Activated naive CD4-positive, alpha-beta T cell treated with anti-CD3 and anti-CD28 coated beads, Interleukin-2, amount 10 ng/mL, durations not matched to agents 7 days and 5 days (primary cell): ENCODE data around the gene TXLNG.
A peak's percentile ranks its signal among the peaks of the same experiment; 100 is the strongest.
"Not testable (repeated sequence)": the region's sequence is repeated elsewhere in the genome, so short reads cannot be mapped to it uniquely, and the experiment has no call there.

Experiments
- CTCF ChIA-PET: fragments of 350-600 bp; sonication (Branson Sonifier 250); formaldehyde crosslinking; loops from one replicate; lab custom pipeline; 2021; ENCODE audit warnings: antibody characterized with exemption; lab: Charles Lee
- DNase-seq: peaks from one replicate; pipeline ENCODE4 v3.0.0-alpha.2; 2020
- H3K27ac Mint-ChIP-seq: one replicate; pipeline ENCODE4 v1.8.0; 2021; ENCODE audit warnings: mild to moderate bottlenecking, moderate library complexity, mixed read lengths
- H3K27me3 Mint-ChIP-seq: one replicate; pipeline ENCODE4 v1.8.0; 2021; ENCODE audit warnings: mild to moderate bottlenecking, mixed read lengths
- H3K36me3 Mint-ChIP-seq: one replicate; pipeline ENCODE4 v1.8.0; 2021; ENCODE audit warnings: mixed read lengths
- H3K4me1 Mint-ChIP-seq: one replicate; pipeline ENCODE4 v1.8.0; 2021; ENCODE audit warnings: mixed read lengths
- H3K4me3 Mint-ChIP-seq: one replicate; pipeline ENCODE4 v1.8.0; 2021; ENCODE audit warnings: mild to moderate bottlenecking, moderate library complexity, mixed read lengths
- H3K9me3 Mint-ChIP-seq: one replicate; pipeline ENCODE4 v1.8.0; 2021; ENCODE audit warnings: mixed read lengths

The TXLNG gene

DNA sequence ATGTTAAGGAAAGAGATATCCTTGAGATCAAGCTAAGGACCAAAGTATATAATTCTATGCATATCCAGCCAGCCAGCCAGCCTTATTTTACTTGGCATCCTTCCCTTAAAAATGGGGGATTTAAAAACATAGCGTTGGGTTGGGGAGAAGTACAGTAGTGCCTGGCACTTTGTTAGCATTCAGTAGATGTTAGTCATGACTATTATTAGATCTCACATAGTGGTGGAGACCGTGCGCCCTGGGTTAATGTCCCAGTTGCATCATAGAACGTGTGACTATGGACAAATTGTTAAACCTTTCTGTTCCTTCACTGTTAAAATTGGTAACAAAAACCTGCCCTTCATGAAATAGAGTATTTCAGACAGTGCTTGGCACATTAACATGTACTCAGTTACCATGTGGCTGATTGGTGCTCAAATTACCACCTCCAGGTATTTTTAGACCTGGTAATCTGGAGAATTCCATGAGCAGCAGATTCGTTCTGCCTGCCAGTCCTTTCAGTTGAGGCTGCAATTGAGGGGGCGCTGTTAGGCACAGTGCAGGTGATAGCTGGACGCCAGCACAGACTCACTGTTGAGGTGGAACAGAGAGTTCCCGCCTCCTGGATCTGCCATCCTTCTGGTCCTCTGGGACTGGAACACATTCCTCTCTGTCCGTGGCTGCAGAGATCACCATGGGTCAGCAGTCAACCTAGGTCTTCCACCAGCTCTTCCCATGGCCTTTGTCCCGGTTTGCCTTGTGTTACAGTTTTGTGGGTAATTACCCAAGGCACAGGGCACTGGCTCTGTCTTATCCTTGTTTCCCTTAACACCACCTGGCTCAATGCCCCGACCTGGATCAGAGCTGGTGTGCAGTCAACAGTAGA, 52.2 kb downstream of the TXLNG start:
- Mint-ChIP-seq H3K27me3 (no peaks in the 10 kb centered on the region), H3K4me3 (no peak overlapping the region), H3K9me3 (no peaks in the 10 kb centered on the region), H3K36me3 (peaks cover 23% of the 10 kb centered on the region), H3K4me1 (no peaks in the 10 kb centered on the region), H3K27ac (peak overlapping the region; percentile 71)
- CTCF ChIA-PET, result interaction anchor here (0.8 kb wide), 1 partner anchor 13 kb away, joined by 3 read pairs; no protein-coding TSS in a partner anchor
- DNase-seq, result no peak

DNA sequence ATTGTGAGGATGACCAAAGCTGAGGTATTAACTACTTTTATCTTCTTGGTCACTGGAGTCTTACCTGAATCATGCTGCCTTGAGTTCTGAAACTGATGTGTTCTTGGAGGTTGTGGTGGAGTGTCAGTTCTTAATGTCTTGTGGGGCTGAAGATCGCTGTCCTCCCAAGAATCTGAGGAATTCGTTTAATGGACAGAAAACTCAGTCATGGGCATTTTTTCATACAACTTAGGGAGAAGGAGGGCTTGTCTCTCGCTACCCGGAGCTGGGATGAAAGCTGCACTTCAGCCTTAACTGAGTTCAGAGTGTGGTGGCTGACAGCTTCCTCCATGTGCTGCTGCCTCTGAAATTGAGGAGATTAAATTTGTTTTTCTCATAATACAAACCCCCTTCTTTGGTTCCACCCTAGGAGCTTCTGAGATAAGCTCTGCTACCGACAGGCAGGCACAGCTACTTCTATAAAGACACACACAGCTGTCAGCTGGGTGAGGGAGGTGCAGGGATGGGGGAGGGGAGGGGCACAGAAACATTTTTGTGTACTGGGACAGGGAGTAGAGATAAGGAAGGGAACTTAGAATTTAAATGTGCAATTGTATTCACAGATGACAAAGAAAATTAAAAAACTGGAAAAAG, 53.1 kb downstream of the TXLNG start:
- Mint-ChIP-seq H3K27me3 (no peaks in the 10 kb centered on the region), H3K4me1 (no peaks in the 10 kb centered on the region), H3K4me3 (no peak overlapping the region), H3K36me3 (peaks cover 23% of the 10 kb centered on the region), H3K27ac (no peak overlapping the region), H3K9me3 (no peaks in the 10 kb centered on the region)
- DNase-seq, result no peak
- CTCF ChIA-PET, result interaction anchor here (0.6 to 0.8 kb wide), 2 partner anchors 12 to 44 kb away, joined by 3 read pairs; no protein-coding TSS in a partner anchor

DNA sequence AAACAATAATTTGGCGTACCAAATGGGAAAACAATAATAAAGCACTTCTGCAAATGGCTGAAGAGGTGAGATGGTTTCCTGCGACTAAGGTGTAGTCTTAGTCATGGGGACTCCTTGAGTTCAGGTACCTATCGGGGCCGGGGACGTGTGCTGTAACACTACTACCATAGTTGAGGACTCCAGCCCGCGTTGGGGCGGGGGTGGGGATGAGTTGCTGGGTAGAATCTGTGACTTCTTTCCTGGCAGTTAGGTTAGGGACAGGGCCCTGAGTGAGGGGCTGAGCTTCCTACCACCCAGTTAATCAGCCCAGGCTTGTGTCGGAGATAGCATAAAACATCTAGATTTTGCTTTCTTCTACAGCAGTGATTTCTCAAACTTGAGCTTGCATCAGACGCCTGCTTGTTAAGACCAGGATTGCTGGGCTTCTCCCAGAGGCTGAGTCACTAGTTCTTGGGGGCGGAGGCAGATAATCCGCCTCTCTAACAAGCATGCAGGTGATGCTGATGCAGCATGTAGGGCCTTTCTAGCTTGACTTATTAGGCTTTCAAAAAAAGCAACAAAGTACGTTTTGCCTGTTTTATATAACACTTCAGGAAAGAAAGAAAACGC, 53.7 kb downstream of the TXLNG start:
- no peak for DNase-seq
- Mint-ChIP-seq H3K4me1 (no peaks in the 10 kb centered on the region), H3K4me3 (no peak overlapping the region), H3K36me3 (peaks cover 27% of the 10 kb centered on the region), H3K27ac (no peak overlapping the region), H3K27me3 (no peaks in the 10 kb centered on the region), H3K9me3 (no peaks in the 10 kb centered on the region)
- CTCF ChIA-PET, result interaction anchor here (0.6 kb wide), 1 partner anchor 43 kb away, joined by 3 read pairs; no protein-coding TSS in a partner anchor

DNA sequence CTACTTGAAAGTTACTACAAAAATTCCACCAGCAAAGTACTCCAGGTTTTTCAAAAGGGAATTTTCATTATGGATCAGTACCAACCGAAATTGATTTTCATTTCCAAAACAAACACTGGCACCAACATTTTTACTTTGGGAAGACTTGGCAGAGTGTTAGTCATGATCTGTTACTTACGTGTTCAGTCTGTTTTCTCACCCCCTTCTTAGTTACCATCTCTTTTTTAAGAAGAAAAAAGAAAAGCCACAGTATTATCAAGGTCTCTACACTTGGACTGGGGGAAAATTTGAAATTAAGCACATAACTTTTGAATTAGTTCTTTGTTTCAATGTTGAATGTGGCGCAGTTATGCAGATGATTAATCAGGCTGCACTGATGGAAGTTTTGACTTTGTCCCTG, 56.4 kb downstream of the TXLNG start:
- Mint-ChIP-seq H3K27ac (no peak overlapping the region), H3K27me3 (no peaks in the 10 kb centered on the region), H3K4me3 (no peak overlapping the region), H3K36me3 (peaks cover 25% of the 10 kb centered on the region), H3K4me1 (no peaks in the 10 kb centered on the region), H3K9me3 (no peaks in the 10 kb centered on the region)
- CTCF ChIA-PET, result no interaction called here
- DNase-seq, result no peak

DNA sequence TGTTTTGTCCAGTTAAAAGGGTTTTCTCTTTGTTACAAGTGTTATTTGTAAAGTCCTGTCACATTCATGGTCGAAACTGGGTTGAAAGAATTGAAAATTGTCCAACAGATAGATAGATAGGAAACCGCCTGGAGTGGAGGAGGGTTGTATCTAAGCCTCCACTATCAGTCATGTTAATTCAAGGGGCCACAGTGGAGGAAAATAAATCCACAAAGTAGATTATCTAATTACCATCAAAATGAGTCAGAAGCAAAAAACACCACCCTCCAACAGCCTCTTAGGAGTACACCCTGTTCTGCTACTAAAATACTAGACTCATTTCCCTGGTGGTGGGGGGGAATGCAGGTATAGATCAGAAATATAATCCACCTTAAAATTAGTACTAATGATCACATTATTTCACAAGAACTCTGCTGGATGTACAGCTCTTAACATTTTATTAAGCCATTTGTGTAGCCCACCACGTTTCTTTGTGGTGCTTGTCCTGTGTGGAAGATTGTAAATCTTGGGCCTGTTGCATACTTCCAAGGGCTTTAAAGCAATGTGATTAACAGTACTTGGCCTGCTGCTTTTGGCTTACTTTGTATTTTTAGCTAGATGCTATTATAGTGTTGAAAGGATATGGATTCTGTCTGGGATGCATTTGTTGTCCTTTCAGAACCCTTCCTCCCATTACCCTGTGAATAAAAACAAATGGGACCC, 57.1 kb downstream of the TXLNG start:
- no peak for DNase-seq
- H3K9me3 Mint-ChIP-seq, result no peaks in the 10 kb centered on the region
- H3K27ac Mint-ChIP-seq, result no peak overlapping the region
- H3K36me3 Mint-ChIP-seq, result peaks cover 26% of the 10 kb centered on the region
- H3K4me3 Mint-ChIP-seq, result no peak overlapping the region
- no peaks in the 10 kb centered on the region for H3K4me1 Mint-ChIP-seq
- CTCF ChIA-PET, result no interaction called here
- no peaks in the 10 kb centered on the region for H3K27me3 Mint-ChIP-seq

DNA sequence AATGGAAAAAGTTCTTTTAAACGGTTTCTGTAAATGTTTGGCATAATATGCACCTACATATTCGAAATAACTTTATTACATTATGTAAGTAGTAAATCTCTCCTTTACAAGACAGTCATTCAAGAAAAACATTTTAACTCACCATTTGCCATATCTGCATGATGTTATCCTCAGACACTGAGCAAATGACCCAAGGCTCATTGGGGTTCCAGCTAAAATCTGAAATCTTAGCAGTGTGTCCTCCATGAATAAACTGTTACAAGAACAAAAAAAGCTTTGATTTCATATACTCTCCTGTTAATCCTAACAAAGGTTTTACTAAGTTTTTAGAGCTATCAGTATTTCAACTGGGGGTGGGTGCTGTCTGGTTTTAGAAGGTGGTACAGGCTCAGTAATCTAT, 59.4 kb downstream of the TXLNG start:
- Mint-ChIP-seq H3K36me3 (peaks cover 32% of the 10 kb centered on the region), H3K27me3 (no peaks in the 10 kb centered on the region), H3K27ac (no peak overlapping the region), H3K9me3 (no peaks in the 10 kb centered on the region), H3K4me3 (no peak overlapping the region), H3K4me1 (no peaks in the 10 kb centered on the region)
- CTCF ChIA-PET, result interaction anchor here (1.1 kb wide), 1 partner anchor 19 kb away, joined by 3 read pairs; no protein-coding TSS in a partner anchor
- no peak for DNase-seq

DNA sequence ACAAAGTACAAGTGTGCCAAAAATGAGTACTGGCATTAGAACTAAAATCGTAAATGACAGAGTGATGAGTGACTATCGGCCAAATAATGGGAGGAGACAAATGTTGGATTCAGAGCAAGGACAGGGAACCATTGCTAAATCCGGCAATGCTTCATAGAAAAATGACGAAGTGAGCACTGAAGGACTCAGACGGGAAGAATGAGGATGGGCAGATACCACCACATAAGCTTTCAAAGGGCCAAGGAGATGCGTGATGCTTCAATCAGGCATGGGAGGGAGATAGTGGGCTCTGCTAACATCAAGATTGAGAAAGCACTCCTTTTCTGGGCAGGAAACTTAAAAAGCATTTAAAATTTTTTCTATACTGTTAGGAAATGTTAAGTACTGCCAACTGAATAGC, 62.3 kb downstream of the TXLNG start:
- CTCF ChIA-PET, result no interaction called here

DNA sequence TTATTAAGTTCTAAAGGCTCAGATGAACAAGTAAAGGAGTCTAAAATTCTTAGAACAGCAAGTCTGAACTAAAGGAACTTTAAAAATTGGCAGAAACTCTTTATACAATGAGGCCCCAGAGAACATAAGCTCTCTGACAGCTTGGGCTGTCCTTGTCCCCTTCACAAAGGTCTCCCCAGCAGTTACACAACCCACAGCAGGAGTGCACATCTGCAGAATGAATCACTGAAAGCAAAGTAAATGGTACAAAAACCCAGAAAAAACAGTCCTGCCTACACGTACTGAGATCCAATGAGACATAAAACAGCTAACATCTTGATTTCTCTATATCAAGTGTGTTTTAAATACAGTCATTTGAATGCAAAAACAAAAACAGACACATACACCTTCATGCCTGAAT, 65.2 kb downstream of the TXLNG start:
- DNase-seq, result no peak
- CTCF ChIA-PET, result interaction anchor here (1.0 to 1.2 kb wide), 2 partner anchors 12 to 31 kb away, joined by 3 read pairs; no protein-coding TSS in a partner anchor
- Mint-ChIP-seq H3K9me3 (no peaks in the 10 kb centered on the region), H3K27ac (no peak overlapping the region), H3K4me1 (peaks cover 1% of the 10 kb centered on the region), H3K27me3 (no peaks in the 10 kb centered on the region), H3K36me3 (peaks cover 31% of the 10 kb centered on the region), H3K4me3 (no peak overlapping the region)

More for the DNA sequence above, 62.3 kb downstream of the TXLNG start:
- H3K4me3 Mint-ChIP-seq, result no peak overlapping the region
- DNase-seq, result no peak
- H3K36me3 Mint-ChIP-seq, result peaks cover 34% of the 10 kb centered on the region
- H3K27ac Mint-ChIP-seq, result no peak overlapping the region
- H3K4me1 Mint-ChIP-seq, result no peaks in the 10 kb centered on the region
- H3K9me3 Mint-ChIP-seq, result no peaks in the 10 kb centered on the region
- H3K27me3 Mint-ChIP-seq, result no peaks in the 10 kb centered on the region

DNA sequence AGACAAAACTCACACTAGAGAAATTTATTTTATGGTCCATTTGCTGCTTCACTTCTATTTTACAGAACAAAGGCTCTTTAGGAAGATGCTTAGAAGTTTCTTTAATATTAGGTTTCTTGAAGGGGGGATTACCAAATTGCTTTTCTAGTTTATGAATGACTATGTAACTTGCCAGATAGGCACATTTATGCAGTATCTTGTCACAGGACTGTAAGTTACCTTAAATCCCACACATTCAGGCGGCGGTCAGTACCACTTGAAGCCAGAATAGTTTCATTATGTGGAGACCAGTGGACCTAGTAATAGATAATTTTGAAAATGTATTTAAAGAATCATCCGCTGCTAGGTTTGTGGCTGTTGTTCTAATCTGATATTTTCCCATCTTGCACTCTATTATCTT, 65.6 kb downstream of the TXLNG start:
- H3K4me1 Mint-ChIP-seq, result peaks cover 5% of the 10 kb centered on the region
- no peaks in the 10 kb centered on the region for H3K27me3 Mint-ChIP-seq
- H3K9me3 Mint-ChIP-seq, result no peaks in the 10 kb centered on the region
- no peak overlapping the region for H3K4me3 Mint-ChIP-seq
- no peak overlapping the region for H3K27ac Mint-ChIP-seq
- no peak for DNase-seq
- CTCF ChIA-PET, result interaction anchor here (1.0 kb wide), 1 partner anchor 13 kb away, joined by 3 read pairs; no protein-coding TSS in a partner anchor
- H3K36me3 Mint-ChIP-seq, result peaks cover 33% of the 10 kb centered on the region

DNA sequence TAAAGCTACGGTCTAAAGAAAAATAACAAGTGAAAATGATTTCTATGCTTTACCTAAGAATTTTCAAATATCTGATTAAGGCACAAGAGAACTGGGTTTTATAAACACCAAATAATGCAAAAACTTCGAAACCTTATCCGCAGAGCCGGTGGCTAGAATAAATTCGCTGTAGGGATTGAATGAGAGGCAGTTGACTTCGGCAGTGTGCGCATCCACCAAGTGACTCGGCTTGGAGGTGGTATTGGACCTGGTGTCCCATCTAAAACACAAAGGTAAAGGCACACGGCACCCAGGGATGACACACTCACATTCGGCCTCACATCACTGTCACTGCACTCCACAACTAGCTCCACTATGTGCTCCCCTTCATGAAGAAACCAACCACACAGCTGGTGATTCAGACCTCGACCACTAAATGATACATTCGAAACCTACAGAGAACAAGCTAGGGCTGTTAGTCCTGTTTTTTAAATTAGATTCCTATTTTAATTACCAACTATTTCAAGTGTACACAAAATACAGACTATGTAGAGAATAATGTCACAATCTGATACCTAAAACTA, 66.4 kb downstream of the TXLNG start:
- CTCF ChIA-PET, result no interaction called here

DNA sequence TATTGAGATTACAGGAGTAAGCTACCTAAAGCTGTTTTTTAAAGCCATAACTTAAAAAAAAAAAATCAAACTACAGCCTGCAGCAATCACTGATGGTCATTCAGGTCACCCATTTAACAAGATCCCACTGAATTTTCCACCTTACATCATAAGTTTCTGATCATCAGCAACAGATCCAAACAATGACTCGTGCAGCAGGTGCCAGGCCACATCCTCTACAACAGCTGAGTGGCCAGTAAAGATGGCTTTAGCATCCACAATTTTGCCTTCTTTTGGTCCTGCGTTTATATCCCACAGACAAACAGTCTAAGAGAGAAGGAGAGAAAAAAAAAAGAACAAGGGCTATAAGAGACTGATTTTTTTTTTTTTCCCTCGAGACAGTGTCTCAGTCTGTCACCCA, 67.3 kb downstream of the TXLNG start:
- peaks cover 7% of the 10 kb centered on the region for H3K4me1 Mint-ChIP-seq
- H3K27me3 Mint-ChIP-seq, result no peaks in the 10 kb centered on the region
- no peak overlapping the region for H3K4me3 Mint-ChIP-seq
- CTCF ChIA-PET, result no interaction called here
- no peak overlapping the region for H3K27ac Mint-ChIP-seq
- no peak for DNase-seq
- H3K9me3 Mint-ChIP-seq, result no peaks in the 10 kb centered on the region
- peaks cover 36% of the 10 kb centered on the region for H3K36me3 Mint-ChIP-seq

More for the DNA sequence above, 66.4 kb downstream of the TXLNG start:
- H3K27ac Mint-ChIP-seq, result no peak overlapping the region
- no peak overlapping the region for H3K4me3 Mint-ChIP-seq
- H3K27me3 Mint-ChIP-seq, result no peaks in the 10 kb centered on the region
- H3K36me3 Mint-ChIP-seq, result peaks cover 40% of the 10 kb centered on the region
- H3K4me1 Mint-ChIP-seq, result peaks cover 7% of the 10 kb centered on the region
- no peak for DNase-seq
- H3K9me3 Mint-ChIP-seq, result no peaks in the 10 kb centered on the region

DNA sequence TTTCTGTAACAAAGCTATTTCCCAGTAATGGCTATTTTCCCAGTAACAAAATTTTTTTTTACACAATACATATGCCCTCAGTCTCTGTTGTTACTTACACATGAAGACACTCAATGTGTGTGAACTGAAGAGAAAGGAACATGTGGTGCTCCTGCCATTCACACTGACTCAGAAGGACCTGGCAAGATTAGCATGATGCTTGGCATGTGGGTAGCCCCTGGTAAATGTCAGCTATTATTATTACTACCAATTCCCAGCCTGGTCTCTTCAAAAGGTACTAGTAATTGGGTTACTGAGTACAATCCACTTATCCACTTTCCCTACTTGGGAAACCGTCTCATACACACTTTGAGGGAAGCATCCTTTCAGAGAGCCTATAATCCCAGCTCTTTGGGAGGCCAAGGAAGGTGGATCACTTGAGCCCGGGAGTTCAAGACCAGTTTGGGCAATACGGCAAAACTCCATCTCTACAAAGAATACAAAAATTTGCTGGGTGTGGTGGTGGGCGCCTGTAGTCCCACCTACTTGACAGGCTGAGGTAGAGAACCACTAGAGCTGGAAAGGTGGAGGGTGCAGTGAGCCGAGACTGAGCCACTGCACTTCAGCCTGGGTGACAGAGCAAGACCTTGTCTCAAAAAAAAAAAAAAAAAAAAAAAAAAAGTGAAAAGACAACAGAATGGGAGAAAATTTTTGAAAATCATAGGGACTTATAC, 69.3 kb downstream of the TXLNG start:
- H3K27me3 Mint-ChIP-seq, result no peaks in the 10 kb centered on the region
- H3K27ac Mint-ChIP-seq, result no peak overlapping the region
- peaks cover 42% of the 10 kb centered on the region for H3K36me3 Mint-ChIP-seq
- peaks cover 10% of the 10 kb centered on the region for H3K4me1 Mint-ChIP-seq
- H3K4me3 Mint-ChIP-seq, result no peak overlapping the region
- DNase-seq, result no peak
- no peaks in the 10 kb centered on the region for H3K9me3 Mint-ChIP-seq
- CTCF ChIA-PET, result interaction anchor here (1.0 kb wide), 1 partner anchor 29 kb away, joined by 3 read pairs; no protein-coding TSS in a partner anchor

DNA sequence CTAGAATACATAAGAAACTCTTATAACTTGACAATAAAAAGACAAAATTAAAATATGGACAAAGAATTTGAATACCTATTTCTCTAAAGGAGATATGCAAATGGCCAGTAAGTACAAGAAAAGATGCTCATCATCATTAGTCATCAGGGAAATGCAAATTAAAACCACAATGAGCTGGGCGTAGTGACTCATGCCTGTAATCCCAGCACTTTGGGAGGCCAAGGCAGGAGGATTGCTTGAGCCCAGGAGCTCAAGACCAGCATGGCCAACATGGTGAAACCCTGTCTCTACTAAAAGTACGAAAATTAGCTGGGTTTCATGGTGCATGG, 69.8 kb downstream of the TXLNG start:
- DNase-seq, H3K4me1 Mint-ChIP-seq, H3K4me3 Mint-ChIP-seq, H3K9me3 Mint-ChIP-seq, H3K27me3 Mint-ChIP-seq, H3K27ac Mint-ChIP-seq: not testable (repeated sequence)
- peaks cover 42% of the 10 kb centered on the region for H3K36me3 Mint-ChIP-seq
- CTCF ChIA-PET, result interaction anchor here (1.0 kb wide), 1 partner anchor 30 kb away, joined by 3 read pairs; no protein-coding TSS in a partner anchor
